Fibroblast of skin of abdomen (primary cell): ENCODE measurements around the gene KRT17. TPM values are rescaled to one million over a fixed set of nuclear protein-coding genes. Genes with fewer than 3 reads are reported as not detected.

Source experiments
- DNase-seq: peaks from one replicate; pipeline ENCODE4 v3.0.0-alpha.2; 2013
- polyA plus RNA-seq, 2 experiments: library from polyadenylated mRNA; unstranded; fragments of 120-200 nt; gene quantifications; one replicate each; pipeline ENCODE4 v1.2.1, GENCODE V29; 2013; ENCODE audit not compliant: insufficient read length in 2 of 2

KRT17 gene
- polyA plus RNA-seq (2013, experiment 1 of 2; ENCODE audit: insufficient read length): 3.3 TPM
- polyA plus RNA-seq (2013, experiment 2 of 2; ENCODE audit: insufficient read length): 3.3 TPM

GRCh38 chr17:41624208-41625101, at the start of gene KRT17:
Gene KRT17 (minus strand): TSS chr17:41624575. CDS start chr17:41624509, 66 bp downstream.
- DNase-seq: no peak

- no peak for DNase-seq
Measured at GRCh38 chr17:41672153-41672552, 47.8 kb upstream of the KRT17 start.

GRCh38 chr17:41667280-41668041, 43.1 kb upstream of the KRT17 start:
- DNase-seq: no peak

GRCh38 chr17:41666708-41667279, 42.4 kb upstream of the KRT17 start:
- peak; percentile 63 for DNase-seq

- DNase-seq: peak; percentile 45
Measured at GRCh38 chr17:41666237-41666641, 41.9 kb upstream of the KRT17 start.

GRCh38 chr17:41665566-41666236, 41.3 kb upstream of the KRT17 start:
- DNase-seq: peak; percentile 82

GRCh38 chr17:41664587-41665565, 40.5 kb upstream of the KRT17 start:
- DNase-seq: no peak

GRCh38 chr17:41664172-41664457, 39.7 kb upstream of the KRT17 start:
- no peak for DNase-seq

- DNase-seq: no peak
Measured at GRCh38 chr17:41663451-41664171, 39.2 kb upstream of the KRT17 start.

- DNase-seq: no peak
Measured at GRCh38 chr17:41660221-41660711, 35.9 kb upstream of the KRT17 start.

GRCh38 chr17:41659427-41660212, 35.2 kb upstream of the KRT17 start:
- no peak for DNase-seq

- no peak for DNase-seq
Measured at GRCh38 chr17:41658846-41659245, 34.5 kb upstream of the KRT17 start.

- no peak for DNase-seq
Measured at GRCh38 chr17:41657936-41658335, 33.6 kb upstream of the KRT17 start.

- no peak for DNase-seq
Measured at GRCh38 chr17:41657176-41657754, 32.9 kb upstream of the KRT17 start.

- no peak for DNase-seq
Measured at GRCh38 chr17:41656249-41657023, 32.1 kb upstream of the KRT17 start.

- DNase-seq: no peak
Measured at GRCh38 chr17:41655611-41656111, 31.3 kb upstream of the KRT17 start.

- no peak for DNase-seq
Measured at GRCh38 chr17:41654678-41655607, 30.6 kb upstream of the KRT17 start.
